ENCODE results near the gene TREM2. TPM values are rescaled to one million over a fixed set of nuclear protein-coding genes. Genes with fewer than 3 reads are reported as not detected.
"Not testable (repeated sequence)": the region's sequence is repeated elsewhere in the genome, so short reads cannot be mapped to it uniquely, and the experiment has no call there.

TREM2 gene
- total RNA-seq, 3 donors from 2014 or later: not detected

DNA sequence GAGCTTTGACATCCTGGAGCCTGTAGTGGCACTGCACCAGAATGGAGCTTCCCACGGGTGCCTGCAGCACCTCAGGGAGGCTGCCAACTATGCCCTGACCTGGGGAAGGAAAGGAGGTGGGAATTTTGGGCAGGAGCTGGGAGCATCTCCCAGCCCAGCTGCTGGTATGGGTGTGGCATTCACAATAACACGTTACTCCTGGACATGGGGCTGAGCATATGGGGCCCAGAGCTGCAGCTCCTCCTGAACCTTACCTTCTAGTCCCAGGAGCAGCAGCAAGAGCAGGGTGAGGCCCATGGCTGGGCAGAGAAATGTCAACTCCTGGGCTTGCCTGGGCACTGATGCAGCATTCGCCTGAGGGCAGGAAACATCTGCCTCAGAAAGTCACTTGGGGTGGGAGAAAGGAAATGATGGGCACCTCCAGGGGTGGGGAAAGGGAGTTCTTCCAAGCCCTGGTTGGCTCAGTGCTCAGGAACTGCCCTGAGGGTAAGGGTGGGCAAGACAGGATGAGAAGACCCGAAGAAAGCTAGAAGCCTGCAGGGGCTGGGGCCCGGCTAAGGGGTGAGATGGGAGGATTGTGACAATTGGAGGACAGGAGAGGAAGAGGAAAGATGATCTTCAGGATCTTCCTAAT, 8.8 kb downstream of the TREM2 start, which contains the start of gene TREML1:
Gene TREML1 (minus strand): TSS at position 356 of the 634 bp plus-strand sequence. CDS start 59 bp downstream, at position 297.
- H3K4me1 Mint-ChIP-seq (ENCODE audit: low read depth): no peaks in the 10 kb centered on the region
- peaks cover 4% of the 10 kb centered on the region for H3K36me3 Mint-ChIP-seq (ENCODE audit: insufficient read depth)
- no peaks in the 10 kb centered on the region for H3K27me3 Mint-ChIP-seq (ENCODE audit: low read depth)
- DNase-seq (no peak), ATAC-seq (no peak)
- H3K4me3 Mint-ChIP-seq: no peak within 1 kb of the TSS
- no peaks in the 10 kb centered on the region for H3K9me3 Mint-ChIP-seq

DNA sequence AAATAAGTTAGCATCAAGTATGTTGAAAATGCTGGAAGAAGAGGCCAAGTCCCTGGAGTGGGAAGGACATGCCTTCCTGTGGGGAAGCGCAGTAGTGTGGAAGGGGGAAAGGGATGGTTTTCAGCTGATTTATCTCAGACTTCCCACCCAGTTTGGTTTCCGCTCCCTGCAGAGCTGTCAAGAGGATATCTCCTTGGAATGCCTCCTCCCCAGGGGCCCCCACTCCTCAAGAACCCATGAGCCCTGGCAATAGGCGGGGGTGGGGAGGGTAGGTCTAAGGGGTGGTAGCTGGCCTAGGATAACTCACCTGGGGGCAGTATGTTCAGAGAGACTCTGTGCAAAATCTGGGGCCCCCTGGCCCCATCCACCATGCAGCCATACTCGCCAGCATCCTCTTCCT, 9.5 kb downstream of the TREM2 start:
- DNase-seq: no peak
- Mint-ChIP-seq H3K4me3 (no peak overlapping the region), H3K27me3 (ENCODE audit: low read depth) (no peaks in the 10 kb centered on the region), H3K36me3 (ENCODE audit: insufficient read depth) (peaks cover 9% of the 10 kb centered on the region), H3K9me3 (no peaks in the 10 kb centered on the region), H3K4me1 (ENCODE audit: low read depth) (peaks cover 4% of the 10 kb centered on the region)
- ATAC-seq: no peak

GRCh38 chr6:41150671-41151070, 12.2 kb downstream of the TREM2 start:
- Mint-ChIP-seq H3K36me3 (ENCODE audit: insufficient read depth) (peaks cover 14% of the 10 kb centered on the region), H3K4me1 (ENCODE audit: low read depth) (peaks cover 14% of the 10 kb centered on the region), H3K9me3 (no peaks in the 10 kb centered on the region), H3K4me3 (no peak overlapping the region), H3K27me3 (ENCODE audit: low read depth) (no peaks in the 10 kb centered on the region)
- no peak for DNase-seq
- no peak for ATAC-seq

GRCh38 chr6:41147917-41148316, 15.0 kb downstream of the TREM2 start:
- H3K27me3 Mint-ChIP-seq (ENCODE audit: low read depth): no peaks in the 10 kb centered on the region
- H3K4me1 Mint-ChIP-seq (ENCODE audit: low read depth): peaks cover 14% of the 10 kb centered on the region
- peaks cover 23% of the 10 kb centered on the region for H3K36me3 Mint-ChIP-seq (ENCODE audit: insufficient read depth)
- DNase-seq (no peak), ATAC-seq (no peak)
- H3K9me3 Mint-ChIP-seq: no peaks in the 10 kb centered on the region
- H3K4me3 Mint-ChIP-seq: no peak overlapping the region

- Mint-ChIP-seq H3K27me3 (ENCODE audit: low read depth) (no peaks in the 10 kb centered on the region), H3K36me3 (ENCODE audit: insufficient read depth) (peaks cover 31% of the 10 kb centered on the region), H3K9me3 (no peaks in the 10 kb centered on the region), H3K4me1 (ENCODE audit: low read depth) (no peaks in the 10 kb centered on the region), H3K4me3 (no peak overlapping the region)
- no peak for DNase-seq
- ATAC-seq: no peak
Measured at GRCh38 chr6:41136911-41137310, 26.0 kb downstream of the TREM2 start.

DNA sequence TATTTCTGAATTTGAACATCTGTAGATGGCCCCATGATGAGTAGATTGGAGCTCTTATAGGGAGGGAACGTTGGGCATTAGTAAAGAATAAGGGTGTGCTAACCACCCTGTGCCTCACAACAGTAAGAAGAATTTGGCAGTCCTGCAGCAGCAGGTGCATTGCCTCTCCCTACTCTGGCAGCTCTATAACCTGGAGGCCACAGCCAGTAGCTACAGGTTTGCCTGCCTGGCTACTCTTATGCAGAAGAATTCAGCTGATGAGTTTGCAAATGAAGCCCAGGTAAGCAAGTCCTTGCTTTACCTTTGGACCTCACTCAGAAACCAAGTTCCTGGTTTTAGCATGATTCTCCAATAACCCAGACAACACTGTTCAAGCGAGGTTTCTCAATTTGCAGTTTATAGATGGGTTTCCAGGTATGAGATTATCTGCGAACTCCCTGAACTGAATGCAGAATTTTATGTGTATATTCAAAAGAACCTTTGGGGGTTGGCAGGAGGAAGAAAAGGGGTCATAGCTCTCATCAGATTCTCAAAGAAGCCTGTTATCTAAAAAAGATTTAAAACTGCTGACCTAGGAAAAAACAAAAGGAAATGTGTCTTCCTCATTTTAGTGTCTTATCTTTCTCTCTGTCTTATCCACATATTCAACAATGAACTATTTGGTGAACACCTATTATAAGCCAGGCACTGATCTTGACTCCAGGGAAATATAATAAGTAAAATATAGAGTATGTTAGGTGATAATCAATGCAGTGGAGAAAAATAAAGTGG, 27.7 kb downstream of the TREM2 start:
- DNase-seq: no peak
- Mint-ChIP-seq H3K4me3 (no peak overlapping the region), H3K4me1 (ENCODE audit: low read depth) (no peaks in the 10 kb centered on the region), H3K36me3 (ENCODE audit: insufficient read depth) (peaks cover 29% of the 10 kb centered on the region), H3K27me3 (ENCODE audit: low read depth) (no peaks in the 10 kb centered on the region), H3K9me3 (no peaks in the 10 kb centered on the region)
- ATAC-seq: no peak

GRCh38 chr6:41132254-41132653, 30.7 kb downstream of the TREM2 start:
- H3K4me1 Mint-ChIP-seq (ENCODE audit: low read depth): no peaks in the 10 kb centered on the region

DNA sequence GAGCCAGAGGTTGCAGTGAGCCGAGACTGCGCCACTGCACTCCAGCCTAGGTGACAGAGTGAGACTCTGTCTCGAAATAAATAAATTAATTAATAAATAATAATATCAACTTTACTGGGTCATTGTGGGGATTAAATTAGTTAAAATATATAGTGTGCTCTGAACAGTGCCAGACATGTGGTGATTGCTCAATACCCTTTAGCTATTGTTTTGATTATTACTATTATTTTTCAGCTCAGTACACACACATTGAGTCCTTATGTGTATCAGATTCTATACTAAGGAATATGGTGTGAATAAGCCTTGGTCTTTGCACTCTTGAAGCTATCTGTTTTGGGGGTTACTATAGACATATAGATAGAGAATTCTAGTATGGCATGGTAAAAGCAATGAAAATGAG, 37.6 kb downstream of the TREM2 start:
- DNase-seq (no peak), ATAC-seq (no peak)
- H3K9me3 Mint-ChIP-seq: no peaks in the 10 kb centered on the region
- no peaks in the 10 kb centered on the region for H3K27me3 Mint-ChIP-seq (ENCODE audit: low read depth)
- peaks cover 23% of the 10 kb centered on the region for H3K36me3 Mint-ChIP-seq (ENCODE audit: insufficient read depth)
- no peak overlapping the region for H3K4me3 Mint-ChIP-seq
- H3K4me1 Mint-ChIP-seq (ENCODE audit: low read depth): no peaks in the 10 kb centered on the region

More at GRCh38 chr6:41132254-41132653, 30.7 kb downstream of the TREM2 start:
- no peaks in the 10 kb centered on the region for H3K9me3 Mint-ChIP-seq
- DNase-seq: no peak
- no peaks in the 10 kb centered on the region for H3K27me3 Mint-ChIP-seq (ENCODE audit: low read depth)
- H3K4me3 Mint-ChIP-seq: no peak overlapping the region
- peaks cover 27% of the 10 kb centered on the region for H3K36me3 Mint-ChIP-seq (ENCODE audit: insufficient read depth)
- ATAC-seq: no peak

- Mint-ChIP-seq H3K36me3 (ENCODE audit: insufficient read depth) (peaks cover 30% of the 10 kb centered on the region), H3K9me3 (no peaks in the 10 kb centered on the region), H3K27me3 (ENCODE audit: low read depth) (no peaks in the 10 kb centered on the region), H3K4me1 (ENCODE audit: low read depth) (no peaks in the 10 kb centered on the region), H3K4me3 (no peak overlapping the region)
- ATAC-seq: no peak
- no peak for DNase-seq
Measured at GRCh38 chr6:41122918-41123317, 40.0 kb downstream of the TREM2 start.

- peaks cover 34% of the 10 kb centered on the region for H3K36me3 Mint-ChIP-seq (ENCODE audit: insufficient read depth)
- ATAC-seq (no peak), DNase-seq (no peak)
- H3K4me3 Mint-ChIP-seq: no peak overlapping the region
- H3K4me1 Mint-ChIP-seq (ENCODE audit: low read depth): no peaks in the 10 kb centered on the region
- H3K27me3 Mint-ChIP-seq (ENCODE audit: low read depth): no peaks in the 10 kb centered on the region
- H3K9me3 Mint-ChIP-seq: no peaks in the 10 kb centered on the region
Measured at GRCh38 chr6:41122373-41122772, 40.5 kb downstream of the TREM2 start.

DNA sequence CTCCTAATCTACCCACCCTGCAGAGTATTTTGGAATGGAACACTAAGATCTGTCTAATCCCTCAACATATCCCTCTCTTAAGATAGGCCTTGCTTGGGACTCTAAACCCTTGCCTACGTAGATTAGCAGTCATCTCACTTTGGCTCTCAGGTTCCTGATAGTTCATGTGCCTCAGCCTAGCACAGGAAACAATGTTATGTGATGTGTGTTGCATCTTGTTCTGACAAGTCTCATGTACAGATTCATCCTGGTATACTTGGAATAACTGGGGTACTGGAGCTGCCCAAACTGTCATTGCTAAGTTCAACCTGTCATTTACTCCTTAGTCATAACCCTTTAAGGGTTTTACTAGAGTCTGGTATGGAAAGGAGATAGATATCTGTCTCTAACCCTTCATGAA, 42.9 kb downstream of the TREM2 start:
- peaks cover 36% of the 10 kb centered on the region for H3K36me3 Mint-ChIP-seq (ENCODE audit: insufficient read depth)
- no peaks in the 10 kb centered on the region for H3K4me1 Mint-ChIP-seq (ENCODE audit: low read depth)
- no peak overlapping the region for H3K4me3 Mint-ChIP-seq
- H3K27me3 Mint-ChIP-seq (ENCODE audit: low read depth): no peaks in the 10 kb centered on the region
- no peak for ATAC-seq
- H3K9me3 Mint-ChIP-seq: no peaks in the 10 kb centered on the region
- no peak for DNase-seq

DNA sequence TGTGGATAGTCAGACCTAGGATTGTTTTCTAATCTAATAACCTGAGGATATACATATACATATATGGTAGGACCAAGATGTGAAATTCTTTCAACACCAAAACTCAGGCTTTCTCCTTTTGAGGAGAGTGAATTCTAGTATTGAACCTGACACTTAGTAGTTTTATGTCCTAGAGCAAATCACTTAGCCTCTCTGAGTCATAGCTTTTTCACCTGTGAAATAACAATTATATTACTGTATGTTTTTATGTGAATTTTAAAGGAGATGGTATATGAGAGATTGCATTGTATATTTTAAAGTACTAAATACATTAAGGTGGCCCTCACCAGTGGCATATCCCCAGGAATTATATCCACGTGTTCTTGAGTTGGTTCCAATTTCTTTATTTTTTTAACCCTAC, 43.4 kb downstream of the TREM2 start:
- Mint-ChIP-seq H3K4me3 (no peak overlapping the region), H3K4me1 (ENCODE audit: low read depth) (no peaks in the 10 kb centered on the region), H3K36me3 (ENCODE audit: insufficient read depth) (peaks cover 39% of the 10 kb centered on the region), H3K9me3 (no peaks in the 10 kb centered on the region), H3K27me3 (ENCODE audit: low read depth) (no peaks in the 10 kb centered on the region)
- no peak for ATAC-seq
- no peak for DNase-seq

- not testable (repeated sequence) for H3K4me1 Mint-ChIP-seq (ENCODE audit: low read depth); H3K27me3 Mint-ChIP-seq (ENCODE audit: low read depth); H3K9me3 Mint-ChIP-seq; DNase-seq; H3K4me3 Mint-ChIP-seq; ATAC-seq
- peaks cover 21% of the 10 kb centered on the region for H3K36me3 Mint-ChIP-seq (ENCODE audit: insufficient read depth)
Measured at GRCh38 chr6:41115027-41115426, 47.9 kb downstream of the TREM2 start.

DNA sequence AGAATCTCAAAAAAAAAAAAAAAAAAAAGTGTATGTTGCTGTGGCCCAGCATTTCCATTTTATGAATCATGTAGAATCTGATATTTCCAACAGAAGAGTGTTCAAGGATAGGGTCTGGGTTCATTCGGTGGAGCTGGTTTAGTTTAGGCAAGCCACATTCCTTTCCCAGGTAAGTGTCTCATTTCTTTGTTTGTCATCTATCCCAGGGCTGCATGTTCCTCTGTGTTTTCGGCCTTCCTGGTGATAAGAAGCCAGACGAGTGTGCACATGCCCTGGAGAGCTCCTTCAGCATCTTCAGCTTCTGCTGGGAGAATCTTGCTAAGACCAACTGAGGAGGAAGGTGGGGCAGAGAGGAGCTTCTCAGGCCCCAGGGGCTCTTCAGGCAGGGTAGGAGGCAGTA, 51.9 kb downstream of the TREM2 start:
- Mint-ChIP-seq H3K27me3 (ENCODE audit: low read depth) (no peaks in the 10 kb centered on the region), H3K4me1 (ENCODE audit: low read depth) (no peaks in the 10 kb centered on the region), H3K36me3 (ENCODE audit: insufficient read depth) (peaks cover 11% of the 10 kb centered on the region), H3K9me3 (no peaks in the 10 kb centered on the region), H3K4me3 (no peak overlapping the region)
- no peak for DNase-seq
- no peak for ATAC-seq
